H1 (cell line): ENCODE results near the gene VSNL1.

Experiments
- CHD2 ChIP-seq: IDR thresholded peaks from 2 replicates; pipeline ENCODE4 v1.6.1; 2012; ENCODE audit warnings: low read length, improper control_type of control experiment
- HDAC2 ChIP-seq, 2 experiments: fragments of 300-600 bp in 1 of 2; sonication (generic) in 1 of 2; IDR thresholded peaks; 2 replicates each; pipeline ENCODE4 v1.6.1; 2011 to 2012; ENCODE audit warnings: low read depth in 2 of 2, low read length in 2 of 2, mild to moderate bottlenecking in 2 of 2, moderate library complexity in 2 of 2, borderline replicate concordance in 1 of 2, inconsistent platforms in 1 of 2
- KDM1A ChIP-seq: fragments of 200-600, 300-600 bp; sonication (generic); IDR thresholded peaks from 2 replicates; pipeline ENCODE4 v1.7.1; 2016; ENCODE audit warnings: mild to moderate bottlenecking, low read length, borderline replicate concordance
- MAFK ChIP-seq: IDR thresholded peaks from 2 replicates; pipeline ENCODE4 v1.6.1; 2012; ENCODE audit warnings: low read depth, mild to moderate bottlenecking, improper control_type of control experiment, low read length
- MAX ChIP-seq: IDR thresholded peaks from 2 replicates; pipeline ENCODE4 v1.6.1; 2012; ENCODE audit warnings: inconsistent platforms
- POLR2A ChIP-seq, 2 experiments: IDR thresholded peaks; 1 replicate in 1 of 2; 2 replicates in 1 of 2; pipeline ENCODE4 v1.6.1; 2011; ENCODE audit warnings: low read depth in 2 of 2, low read length in 2 of 2, mild to moderate bottlenecking in 2 of 2; ENCODE audit errors: control extremely low read depth in 1 of 2
- RAD21 ChIP-seq, 2 experiments: IDR thresholded peaks in 1 of 2; conservative IDR thresholded peaks in 1 of 2; 2 replicates each; pipeline ENCODE4 v1.6.1; 2011; ENCODE audit warnings: low read depth in 2 of 2, low read length in 2 of 2, improper control_type of control experiment in 1 of 2, inconsistent platforms in 1 of 2, mild to moderate bottlenecking in 1 of 2, moderate library complexity in 1 of 2
- TCF12 ChIP-seq: IDR thresholded peaks from 2 replicates; pipeline ENCODE4 v1.6.1; 2011; ENCODE audit warnings: low read depth, mild to moderate bottlenecking, low read length
- TF ChIP-seq, protein P1 (sequence below), 3 experiments: IDR thresholded peaks; 1 replicate in 2 of 3; 2 replicates in 1 of 3; pipeline versions ENCODE4 v1.5.1 to v1.6.1; 2011; ENCODE audit warnings: low read length in 3 of 3, mild to moderate bottlenecking in 3 of 3, inconsistent platforms in 2 of 3, low read depth in 1 of 3, moderate library complexity in 1 of 3; ENCODE audit not compliant: insufficient read depth in 1 of 3; ENCODE audit errors: control extremely low read depth in 1 of 3
- TF ChIP-seq, protein P2 (sequence below): IDR thresholded peaks from 2 replicates; pipeline ENCODE4 v1.6.1; 2011; ENCODE audit warnings: low read length, improper control_type of control experiment
- TF ChIP-seq, protein P3 (sequence below): IDR thresholded peaks from 2 replicates; pipeline ENCODE4 v1.6.1; 2011; ENCODE audit warnings: low read depth, mild to moderate bottlenecking, low read length; ENCODE audit not compliant: insufficient read depth

- TF ChIP-seq, protein P1, sequence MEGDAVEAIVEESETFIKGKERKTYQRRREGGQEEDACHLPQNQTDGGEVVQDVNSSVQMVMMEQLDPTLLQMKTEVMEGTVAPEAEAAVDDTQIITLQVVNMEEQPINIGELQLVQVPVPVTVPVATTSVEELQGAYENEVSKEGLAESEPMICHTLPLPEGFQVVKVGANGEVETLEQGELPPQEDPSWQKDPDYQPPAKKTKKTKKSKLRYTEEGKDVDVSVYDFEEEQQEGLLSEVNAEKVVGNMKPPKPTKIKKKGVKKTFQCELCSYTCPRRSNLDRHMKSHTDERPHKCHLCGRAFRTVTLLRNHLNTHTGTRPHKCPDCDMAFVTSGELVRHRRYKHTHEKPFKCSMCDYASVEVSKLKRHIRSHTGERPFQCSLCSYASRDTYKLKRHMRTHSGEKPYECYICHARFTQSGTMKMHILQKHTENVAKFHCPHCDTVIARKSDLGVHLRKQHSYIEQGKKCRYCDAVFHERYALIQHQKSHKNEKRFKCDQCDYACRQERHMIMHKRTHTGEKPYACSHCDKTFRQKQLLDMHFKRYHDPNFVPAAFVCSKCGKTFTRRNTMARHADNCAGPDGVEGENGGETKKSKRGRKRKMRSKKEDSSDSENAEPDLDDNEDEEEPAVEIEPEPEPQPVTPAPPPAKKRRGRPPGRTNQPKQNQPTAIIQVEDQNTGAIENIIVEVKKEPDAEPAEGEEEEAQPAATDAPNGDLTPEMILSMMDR (IDR thresholded peaks at IDR 0.05; ENCODE audit: control extremely low read depth in 1 of 3, insufficient read depth in 1 of 3, low read depth in 1 of 3, low read length in 3 of 3): no peak
- TF ChIP-seq MAX (no peak), TCF12 (no peak), RAD21 (IDR thresholded peaks at IDR 0.05 in 1 of 2, conservative IDR thresholded peaks at IDR 0.05 in 1 of 2; ENCODE audit: low read depth in 2 of 2, low read length in 2 of 2) (no peak), POLR2A (IDR thresholded peaks at IDR 0.05; ENCODE audit: control extremely low read depth in 1 of 2, low read depth in 2 of 2, low read length in 2 of 2) (no peak), KDM1A (no peak), CHD2 (no peak), MAFK (no peak), HDAC2 (IDR thresholded peaks at IDR 0.05; ENCODE audit: borderline replicate concordance in 1 of 2, low read depth in 2 of 2, low read length in 2 of 2) (no peak)
- TF ChIP-seq, protein P2, sequence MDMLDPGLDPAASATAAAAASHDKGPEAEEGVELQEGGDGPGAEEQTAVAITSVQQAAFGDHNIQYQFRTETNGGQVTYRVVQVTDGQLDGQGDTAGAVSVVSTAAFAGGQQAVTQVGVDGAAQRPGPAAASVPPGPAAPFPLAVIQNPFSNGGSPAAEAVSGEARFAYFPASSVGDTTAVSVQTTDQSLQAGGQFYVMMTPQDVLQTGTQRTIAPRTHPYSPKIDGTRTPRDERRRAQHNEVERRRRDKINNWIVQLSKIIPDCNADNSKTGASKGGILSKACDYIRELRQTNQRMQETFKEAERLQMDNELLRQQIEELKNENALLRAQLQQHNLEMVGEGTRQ: no peak
- TF ChIP-seq, protein P3, sequence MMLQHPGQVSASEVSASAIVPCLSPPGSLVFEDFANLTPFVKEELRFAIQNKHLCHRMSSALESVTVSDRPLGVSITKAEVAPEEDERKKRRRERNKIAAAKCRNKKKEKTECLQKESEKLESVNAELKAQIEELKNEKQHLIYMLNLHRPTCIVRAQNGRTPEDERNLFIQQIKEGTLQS: no peak
Observed at GRCh38 chr2:17617955-17618354, 77.5 kb downstream of the VSNL1 start.
